ENCODE results near the gene EBF3.

- no peak for TF ChIP-seq CTCF (IDR thresholded peaks at IDR 0.05; ENCODE audit: insufficient read depth, low read depth, low read length)
- no peak for TF ChIP-seq EZH2 (IDR thresholded peaks at IDR 0.05; ENCODE audit: insufficient read depth, low read length)
These were observed 7.5 kb upstream of the EBF3 start for GRCh38 chr10:129971381-129972144.

All from astrocyte (in vitro differentiated cells and primary cell).